ENCODE data around the gene INKA2. TPM values are rescaled to one million over a fixed set of nuclear protein-coding genes. Genes with fewer than 3 reads are reported as not detected.

The INKA2 gene
- total and polyA plus RNA-seq, 2 of the 4 experiments (the other 2 are of a cell fraction) = 2.2 to 2.6 TPM

- no peak for TF ChIP-seq RCOR1 (IDR thresholded peaks at IDR 0.05; ENCODE audit: insufficient replicate concordance, low read length)
- TF ChIP-seq CTCF (conservative IDR thresholded peaks at IDR 0.05; ENCODE audit: low read depth, low read length) = no peak
- TF ChIP-seq, protein P1, sequence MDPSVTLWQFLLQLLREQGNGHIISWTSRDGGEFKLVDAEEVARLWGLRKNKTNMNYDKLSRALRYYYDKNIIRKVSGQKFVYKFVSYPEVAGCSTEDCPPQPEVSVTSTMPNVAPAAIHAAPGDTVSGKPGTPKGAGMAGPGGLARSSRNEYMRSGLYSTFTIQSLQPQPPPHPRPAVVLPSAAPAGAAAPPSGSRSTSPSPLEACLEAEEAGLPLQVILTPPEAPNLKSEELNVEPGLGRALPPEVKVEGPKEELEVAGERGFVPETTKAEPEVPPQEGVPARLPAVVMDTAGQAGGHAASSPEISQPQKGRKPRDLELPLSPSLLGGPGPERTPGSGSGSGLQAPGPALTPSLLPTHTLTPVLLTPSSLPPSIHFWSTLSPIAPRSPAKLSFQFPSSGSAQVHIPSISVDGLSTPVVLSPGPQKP (IDR thresholded peaks at IDR 0.05; ENCODE audit: borderline replicate concordance, low read depth, low read length) = no peak
- no peak for TF ChIP-seq CHD1 (IDR thresholded peaks at IDR 0.05; ENCODE audit: low read depth, low read length)
- TF ChIP-seq USF2 (IDR thresholded peaks at IDR 0.05; ENCODE audit: low read depth, low read length) = no peak
- no peak for TF ChIP-seq RFX5 (IDR thresholded peaks at IDR 0.05; ENCODE audit: low read depth, low read length)
- TF ChIP-seq FOS (IDR thresholded peaks at IDR 0.05; ENCODE audit: low read depth, low read length) = no peak
- TF ChIP-seq RAD21 (IDR thresholded peaks at IDR 0.05; ENCODE audit: low read length) = no peak
- no peak for TF ChIP-seq CEBPB (IDR thresholded peaks at IDR 0.05; ENCODE audit: low read depth, low read length)
- TF ChIP-seq MAFK (IDR thresholded peaks at IDR 0.05; ENCODE audit: low read depth, low read length) = no peak
- no peak for TF ChIP-seq BHLHE40 (IDR thresholded peaks at IDR 0.05; ENCODE audit: low read depth, low read length)
- TF ChIP-seq POLR2A (IDR thresholded peaks at IDR 0.05; ENCODE audit: low read depth, low read length) = no peak
- TF ChIP-seq SMC3 (IDR thresholded peaks at IDR 0.05; ENCODE audit: low read depth, low read length) = no peak
- no peak for TF ChIP-seq NFE2L2 (IDR thresholded peaks at IDR 0.05; ENCODE audit: low read depth, low read length)
- Histone ChIP-seq H3K4me2 (ENCODE audit: low read depth, low read length) (no peak overlapping the region), H4K5ac (ENCODE audit: low read depth, low read length) (no peak overlapping the region), H3K56ac (ENCODE audit: extremely low read depth, insufficient read depth, low read length) (no peak overlapping the region), H3K79me1 (ENCODE audit: low read depth in 1 of 2, low read length in 2 of 2) (peaks cover 14 to 38% of the 10 kb centered on the region in 2 experiments; a peak in 3 of 4 replicates), H3K4me1 (ENCODE audit: control insufficient read depth, insufficient read depth, low read length) (no peaks in the 10 kb centered on the region), H2AK9ac (replicated peaks; ENCODE audit: low read depth, low read length, poor library complexity) (no peak overlapping the region), H3K18ac (ENCODE audit: low read depth, low read length) (no peak overlapping the region), H4K91ac (ENCODE audit: insufficient read depth, low read depth, low read length) (no peak overlapping the region), H4K20me1 (ENCODE audit: insufficient read depth, low read length) (no peaks in the 10 kb centered on the region; the same call in 1 of the 2 replicates), H3K9me3 (ENCODE audit: control insufficient read depth, insufficient read depth, low read length) (no peaks in the 10 kb centered on the region), H3K9ac (ENCODE audit: low read depth, low read length) (no peak overlapping the region), H2BK120ac (ENCODE audit: low read depth, low read length) (no peak overlapping the region), H4K8ac (ENCODE audit: low read depth in 2 of 2, low read length in 2 of 2) (no peak overlapping the region), H3K27me3 (ENCODE audit: control insufficient read depth, insufficient read depth, low read length) (no peaks in the 10 kb centered on the region), H2BK20ac (ENCODE audit: low read depth, low read length) (no peak overlapping the region), H3K4me3 (ENCODE audit: insufficient read depth, low read depth, low read length) (no peak overlapping the region), H3K36me3 (ENCODE audit: control insufficient read depth, insufficient read depth, low read length) (peaks cover 16% of the 10 kb centered on the region), H3K27ac (ENCODE audit: insufficient read depth, low read length) (no peak overlapping the region), H2AFZ (replicated peaks; ENCODE audit: low read length, poor library complexity) (no peak overlapping the region), H3K23ac (ENCODE audit: low read depth, low read length) (no peak overlapping the region), H2BK15ac (ENCODE audit: low read depth, low read length) (no peak overlapping the region), H2BK5ac (ENCODE audit: low read depth, low read length, poor library complexity, severe bottlenecking) (no peak overlapping the region), H2AK5ac (ENCODE audit: low read depth, low read length) (no peak overlapping the region), H3K14ac (replicated peaks; ENCODE audit: low read depth, low read length) (no peak overlapping the region), H3K4ac (ENCODE audit: low read depth, low read length) (no peak overlapping the region), H3K9me1 (ENCODE audit: insufficient read depth, low read length) (peaks cover 8% of the 10 kb centered on the region; the same call in 1 of the 2 replicates)
- ATAC-seq (ENCODE audit: low read depth) = no peak
- POLR2A ChIA-PET (ENCODE audit: unreplicated experiment) = no interaction called here
- WGBS, 2 experiments (ENCODE audit: extremely low coverage in 2 of 2, insufficient read length in 1 of 2) = no CpG with 5 or more reads among the region's 1 CpG
- intact Hi-C loops (cut with micrococcal nuclease) = no loop called here
- BruUV-seq (replicated peaks) = no TSS peak
- DNase-seq = no peak
- dilution Hi-C loops (cut with HindIII; ENCODE audit: low sequenced_read_pairs, unreplicated experiment) = no loop called here
- in situ Hi-C loops (cut with MboI; ENCODE audit: low sequenced_read_pairs) = no loop called here
- CTCF ChIA-PET = no interaction called here
These were observed 43.4 kb downstream of the INKA2 start for GRCh38 chr1:111695801-111696200.
